ENCODE measurements around the gene THADA. TPM values are rescaled to one million over a fixed set of nuclear protein-coding genes. Genes with fewer than 3 reads are reported as not detected.

THADA gene
- total RNA-seq, 1 experiment from 2014 or later = 20.1 TPM

- H3K56ac ChIP-seq (ENCODE audit: insufficient read length, low read depth, low read length) = no peak overlapping the region
- no peak overlapping the region for H2BK20ac ChIP-seq (ENCODE audit: low read depth, low read length, poor library complexity, severe bottlenecking)
- H3K18ac ChIP-seq (ENCODE audit: insufficient read length, low read depth, low read length) = peak overlapping the region; percentile 3
- H4K8ac ChIP-seq (replicated peaks; ENCODE audit: insufficient read length, low read depth, low read length) = no peak overlapping the region
- Mint-ChIP-seq H3K9me3 (no peaks in the 10 kb centered on the region; a peak in 1 of 5 replicates), H3K27me3 (ENCODE audit: low read depth) (0 out of 2 replicates have a peak, but pooled peaks cover 1% of the 10 kb centered on the region), H3K4me1 (peaks cover 46 to 51% of the 10 kb centered on the region in 2 experiments), H3K27ac (peak overlapping the region in 2 of 3 experiments; percentile 70 to 77; a peak in 5 of 7 replicates), H3K4me3 (no peak overlapping the region), H3K36me3 (ENCODE audit: insufficient read depth in 1 of 3, low read depth in 3 of 3) (no peaks in the 10 kb centered on the region)
- H3T11ph ChIP-seq (ENCODE audit: low read length) = no peak overlapping the region
- no peak overlapping the region for H2BK12ac ChIP-seq (ENCODE audit: insufficient read length, low read depth, low read length)
- no peak overlapping the region for H3K27ac ChIP-seq (ENCODE audit: insufficient read length, low read depth, low read length)
- no peak overlapping the region for H2BK5ac ChIP-seq (ENCODE audit: insufficient read length, low read length)
- no peak overlapping the region for H2AFZ ChIP-seq (ENCODE audit: low read length)
- no peaks in the 10 kb centered on the region for H3K79me2 ChIP-seq (ENCODE audit: insufficient read depth, low read length)
- H4K5ac ChIP-seq (ENCODE audit: insufficient read length, low read depth, low read length) = no peak overlapping the region
- H2AK5ac ChIP-seq (ENCODE audit: insufficient read length, low read length) = no peak overlapping the region
- no peak for TF ChIP-seq CTCF (conservative IDR thresholded peaks at IDR 0.05)
- no peaks in the 10 kb centered on the region for H3K9me3 ChIP-seq (ENCODE audit: control insufficient read depth, low read depth, low read length)
- no peak overlapping the region for H3K9ac ChIP-seq (ENCODE audit: extremely low read depth, insufficient read length, low read length)
- peaks cover 14% of the 10 kb centered on the region for H3K4me1 ChIP-seq (ENCODE audit: insufficient read depth, low read length)
- no peak overlapping the region for H4K91ac ChIP-seq (ENCODE audit: insufficient read length, low read depth, low read length)
- no CpG with 5 or more reads among the region's 6 CpGs for WGBS (ENCODE audit: extremely low coverage, insufficient read length, low lambda C conversion rate)
- H3K4me2 ChIP-seq (ENCODE audit: insufficient read depth, insufficient read length, low read length) = no peak overlapping the region
- H4K20me1 ChIP-seq (ENCODE audit: control insufficient read depth, insufficient read depth, insufficient read length) = no peaks in the 10 kb centered on the region
- H3K14ac ChIP-seq (ENCODE audit: insufficient read depth, low read length) = no peak overlapping the region
- no peak overlapping the region for H3K4ac ChIP-seq (ENCODE audit: low read depth, low read length)
- no peak overlapping the region for H3K23ac ChIP-seq (ENCODE audit: insufficient read length, low read depth, low read length)
- H2BK120ac ChIP-seq (ENCODE audit: low read depth, low read length, poor library complexity, severe bottlenecking) = no peak overlapping the region
- DNase-seq = no peak
- no peaks in the 10 kb centered on the region for H3K79me1 ChIP-seq (ENCODE audit: insufficient read depth, low read depth, low read length, poor library complexity, severe bottlenecking)
- H3K27me3 ChIP-seq (ENCODE audit: insufficient read depth, low read length) = no peaks in the 10 kb centered on the region
- no peaks in the 10 kb centered on the region for H3K23me2 ChIP-seq (ENCODE audit: insufficient read length, low read depth, low read length, poor library complexity, severe bottlenecking)
- no peak overlapping the region for H2BK15ac ChIP-seq (ENCODE audit: low read depth, low read length)
Observed at GRCh38 chr2:43186321-43186678, 409.5 kb downstream of the THADA start.

Measured in H9 (cell line).